Measurements from ENCODE around the gene SLC9A6.
"Not testable (repeated sequence)": the region's sequence is repeated elsewhere in the genome, so short reads cannot be mapped to it uniquely, and the experiment has no call there.

SLC9A6 gene

GRCh38 chrX:136064661-136065043 is 79.4 kb downstream of the SLC9A6 start:
- no peak for DNase-seq

GRCh38 chrX:136065044-136065671 is 79.9 kb downstream of the SLC9A6 start:
- DNase-seq: no peak

GRCh38 chrX:136067097-136067496 is 81.9 kb downstream of the SLC9A6 start:
- no peak for DNase-seq

GRCh38 chrX:136067966-136068365 is 82.7 kb downstream of the SLC9A6 start:
- DNase-seq: no peak

- DNase-seq: no peak
These were observed 91.7 kb downstream of the SLC9A6 start for GRCh38 chrX:136076942-136077341.

- no peak for DNase-seq
These were observed 95.5 kb downstream of the SLC9A6 start for GRCh38 chrX:136080766-136081165.

- no peak for DNase-seq
These were observed 101.3 kb downstream of the SLC9A6 start for GRCh38 chrX:136086521-136086920.

- DNase-seq: not testable (repeated sequence)
These were observed 106.7 kb downstream of the SLC9A6 start for GRCh38 chrX:136091898-136092297.

GRCh38 chrX:136094962-136095361 is 109.7 kb downstream of the SLC9A6 start:
- no peak for DNase-seq

Measured in effector CD8-positive, alpha-beta T cell (primary cell).